HCT116 (cell line): ENCODE data around the gene EIF2B5. TPM values are rescaled to one million over a fixed set of nuclear protein-coding genes. Genes with fewer than 3 reads are reported as not detected.

Source experiments
- ATAC-seq: fragments of 200-7000 bp; cut with Tn5 transposase; 2 replicates; pipeline ENCODE4 v1.9.1; 2020; ENCODE audit warnings: mild to moderate bottlenecking, moderate library complexity
- BruUV-seq: library from RNA; stranded (reverse); fragments of 400-500 nt; replicated peaks from 2 replicates; lab custom pipeline; 2021; lab: Mats Ljungman, UMichigan
- CTCF ChIA-PET: fragments of 300-600 bp; sonication (Branson Sonifier 250); formaldehyde crosslinking; loops from one replicate; lab custom pipeline; 2021; ENCODE audit warnings: antibody characterized with exemption; lab: Charles Lee
- POLR2A ChIA-PET: fragments of 300-600, 350-600 bp; sonication (Branson Sonifier 250); formaldehyde crosslinking; loops from one replicate; lab custom pipeline; 2021; ENCODE audit warnings: antibody characterized with exemption; lab: Charles Lee
- RAD21 ChIA-PET, 2 experiments: fragments of 300-600 bp; sonication (Branson Sonifier 250); formaldehyde crosslinking; loops; one replicate each; lab custom pipeline; 2023; ENCODE audit warnings: low total read pairs in 2 of 2; ENCODE audit not compliant: uncharacterized antibody in 2 of 2, unreplicated experiment in 2 of 2, low non-redundant PET in 1 of 2; lab: Charles Lee
- DNase-seq: peaks from one replicate; pipeline ENCODE4 v3.0.0-alpha.2; 2010; ENCODE audit warnings: low read depth, low spot score
- H2AFZ ChIP-seq: fragments of 200-600 bp; shearing (Covaris generic), sonication (generic); 2 replicates; pipeline ENCODE4 v1.6.1; 2017; ENCODE audit warnings: low read depth, mixed run types, mixed read lengths, antibody characterized with exemption, low read length; ENCODE audit not compliant: poor library complexity, severe bottlenecking
- H3K27ac ChIP-seq: 2 replicates; pipeline ENCODE4 v1.5.1; 2012; ENCODE audit warnings: low read depth, low read length
- H3K27me3 ChIP-seq: fragments of 200-600 bp; sonication (generic); 2 replicates; pipeline ENCODE4 v1.6.1; 2016; ENCODE audit warnings: mixed run types, low read length, mixed read lengths; ENCODE audit not compliant: insufficient read depth
- H3K36me3 ChIP-seq, 2 experiments: fragments of 200-500 bp in 1 of 2; fragments of 200-600 bp in 1 of 2; sonication (Bioruptor generic) in 1 of 2; sonication (generic) in 1 of 2; 2 replicates each; pipeline versions ENCODE4 v1.5.1 to v1.6.1; 2014 to 2016; ENCODE audit warnings: low read length in 2 of 2, inconsistent platforms in 1 of 2, mixed read lengths in 1 of 2, mixed run types in 1 of 2; ENCODE audit not compliant: insufficient read depth in 2 of 2, control insufficient read depth in 1 of 2
- H3K4me1 ChIP-seq, 2 experiments: fragments of 200-600 bp in 1 of 2; sonication (generic) in 1 of 2; 2 replicates each; pipeline versions ENCODE4 v1.5.1 to v1.6.1; 2012 to 2017; ENCODE audit warnings: low read length in 2 of 2, inconsistent platforms in 1 of 2, mild to moderate bottlenecking in 1 of 2, mixed read lengths in 1 of 2, mixed run types in 1 of 2, moderate library complexity in 1 of 2; ENCODE audit not compliant: insufficient read depth in 2 of 2, control insufficient read depth in 1 of 2
- H3K4me2 ChIP-seq: fragments of 200-600 bp; sonication (generic); 2 replicates; pipeline ENCODE4 v1.6.1; 2017; ENCODE audit warnings: mixed run types, low read length, mixed read lengths
- H3K4me3 ChIP-seq, 2 experiments: fragments of 200-600 bp in 1 of 2; sonication (generic) in 1 of 2; replicated peaks in 1 of 2; 2 replicates each; pipeline ENCODE4 v1.5.1; 2011 to 2016; ENCODE audit warnings: low read length in 2 of 2, control low read depth in 1 of 2, low read depth in 1 of 2, mild to moderate bottlenecking in 1 of 2, mixed read lengths in 1 of 2, mixed run types in 1 of 2
- H3K79me2 ChIP-seq: fragments of 200-600 bp; sonication (generic); 2 replicates; pipeline ENCODE4 v1.6.1; 2017; ENCODE audit warnings: mild to moderate bottlenecking, mixed run types, low read length, moderate library complexity, mixed read lengths; ENCODE audit not compliant: insufficient read depth
- H3K9ac ChIP-seq: fragments of 200-600 bp; sonication (generic); 2 replicates; pipeline ENCODE4 v1.6.1; 2016; ENCODE audit warnings: low read length, mixed read lengths
- H3K9me2 ChIP-seq: fragments of 200-600 bp; sonication (generic), shearing (Covaris generic); 2 replicates; pipeline ENCODE4 v1.6.1; 2017; ENCODE audit warnings: mixed run types, mild to moderate bottlenecking, moderate library complexity; ENCODE audit not compliant: insufficient read depth
- H3K9me3 ChIP-seq, 2 experiments: fragments of 200-500 bp in 1 of 2; fragments of 200-600 bp in 1 of 2; sonication (Bioruptor generic) in 1 of 2; sonication (generic) in 1 of 2; 2 replicates each; pipeline ENCODE4 v1.6.1; 2014 to 2017; ENCODE audit warnings: low read length in 2 of 2, mixed read lengths in 2 of 2, inconsistent platforms in 1 of 2, low read depth in 1 of 2, mild to moderate bottlenecking in 1 of 2, mixed run types in 1 of 2, moderate library complexity in 1 of 2; ENCODE audit not compliant: control insufficient read depth in 1 of 2, insufficient read depth in 1 of 2
- H4K20me1 ChIP-seq: fragments of 200-600 bp; sonication (generic), shearing (Covaris generic); 2 replicates; pipeline ENCODE4 v1.6.1; 2017; ENCODE audit warnings: mixed run types, mild to moderate bottlenecking, moderate library complexity; ENCODE audit not compliant: insufficient read depth
- CBX3 ChIP-seq: IDR thresholded peaks from 2 replicates; pipeline ENCODE4 v1.6.1; 2012; ENCODE audit warnings: low read depth
- EGR1 ChIP-seq: IDR thresholded peaks from 2 replicates; pipeline ENCODE4 v1.6.1; 2012; ENCODE audit warnings: low read depth
- EZH2phosphoT487 ChIP-seq: fragments of 200-600 bp; IDR thresholded peaks from 2 replicates; pipeline ENCODE4 v1.6.1; 2018; ENCODE audit warnings: antibody characterized with exemption, borderline replicate concordance
- FOSL1 ChIP-seq: IDR thresholded peaks from 2 replicates; pipeline ENCODE4 v1.6.1; 2012; ENCODE audit warnings: low read depth
- MAX ChIP-seq: IDR thresholded peaks from 2 replicates; pipeline ENCODE4 v1.6.1; 2012
- REST ChIP-seq: IDR thresholded peaks from 2 replicates; pipeline ENCODE4 v1.6.1; 2012; ENCODE audit warnings: low read depth
- SIN3A ChIP-seq: IDR thresholded peaks from 2 replicates; pipeline ENCODE4 v1.6.1; 2012; ENCODE audit warnings: low read depth
- SP1 ChIP-seq: IDR thresholded peaks from 2 replicates; pipeline ENCODE4 v1.6.1; 2012; ENCODE audit warnings: low read depth
- SRF ChIP-seq: IDR thresholded peaks from 2 replicates; pipeline ENCODE4 v1.6.1; 2012; ENCODE audit warnings: low read depth
- TCF7L2 ChIP-seq: IDR thresholded peaks from 2 replicates; pipeline ENCODE4 v1.7.0; 2011; ENCODE audit warnings: borderline replicate concordance, inconsistent platforms; ENCODE audit not compliant: insufficient read depth, insufficient read length; ENCODE audit errors: extremely low read depth
- ZFX ChIP-seq: fragments of 450-650 bp; IDR thresholded peaks from 2 replicates; pipeline ENCODE4 v1.6.1; 2017
- intact Hi-C: fragments of 100-400 bp; cut with micrococcal nuclease; formaldehyde crosslinking; loops from 2 replicates; pipeline ENCODE4 v1.10.0; 2022
- total RNA-seq: library from RNA; stranded (reverse); gene quantifications from one replicate; pipeline ENCODE4 v1.2.1, GENCODE V29; 2021; ENCODE audit not compliant: unreplicated experiment

The EIF2B5 gene
- total RNA-seq, 1 experiment from 2014 or later, result 50.3 TPM

- Histone ChIP-seq H3K9ac (no peak overlapping the region), H3K27me3 (no peaks in the 10 kb centered on the region), H2AFZ (no peak overlapping the region), H3K36me3 (peaks cover 38 to 47% of the 10 kb centered on the region in 2 experiments), H4K20me1 (no peaks in the 10 kb centered on the region), H3K27ac (no peak overlapping the region), H3K9me3 (no peaks in the 10 kb centered on the region), H3K9me2 (no peaks in the 10 kb centered on the region), H3K4me2 (no peak overlapping the region), H3K79me2 (peaks cover 47% of the 10 kb centered on the region), H3K4me3 (no peak overlapping the region), H3K4me1 (peaks cover 7 to 19% of the 10 kb centered on the region in 2 experiments; a peak in 3 of 4 replicates)
- ChIA-PET RAD21 (no interaction called here), CTCF (no interaction called here), POLR2A (no interaction called here)
- DNase-seq, result no peak
- no TSS peak for BruUV-seq
- TF ChIP-seq FOSL1 (no peak), REST (no peak), SIN3A (no peak), EZH2phosphoT487 (no peak), MAX (no peak), EGR1 (no peak), ZFX (no peak), CBX3 (no peak), TCF7L2 (no peak), SRF (no peak), SP1 (no peak)
- no peak for ATAC-seq
- intact Hi-C loops, result no loop called here
Observed at GRCh38 chr3:184140436-184140835, 5.3 kb downstream of the EIF2B5 start.
